Activated CD4-positive, alpha-beta T cell treated with anti-CD3 and anti-CD28 coated beads, Interleukin-2, amount 10 ng/mL, durations not matched to agents 7 days and 5 days (primary cell): Measurements from ENCODE around the gene WWP2. TPM values are rescaled to one million over a fixed set of nuclear protein-coding genes. Genes with fewer than 3 reads are reported as not detected.

Experiments used
- CTCF ChIA-PET: fragments of 350-600 bp; sonication (Branson Sonifier 250); formaldehyde crosslinking; loops from one replicate; lab custom pipeline; 2021; ENCODE audit warnings: antibody characterized with exemption; lab: Charles Lee
- POLR2A ChIA-PET: fragments of 350-600 bp; sonication (Branson Sonifier 250); formaldehyde crosslinking; loops from one replicate; lab custom pipeline; 2021; ENCODE audit warnings: antibody characterized with exemption; lab: Charles Lee
- DNase-seq: peaks from one replicate; pipeline ENCODE4 v3.0.0-alpha.2; 2020
- H3K27ac Mint-ChIP-seq: one replicate; pipeline ENCODE4 v1.8.0; 2021; ENCODE audit warnings: mild to moderate bottlenecking, moderate library complexity, mixed read lengths
- H3K27me3 Mint-ChIP-seq: one replicate; pipeline ENCODE4 v1.8.0; 2021; ENCODE audit warnings: mixed read lengths
- H3K36me3 Mint-ChIP-seq: one replicate; pipeline ENCODE4 v1.8.0; 2021; ENCODE audit warnings: low read depth, mixed read lengths
- H3K4me1 Mint-ChIP-seq: one replicate; pipeline ENCODE4 v1.8.0; 2021; ENCODE audit warnings: mixed read lengths
- H3K4me3 Mint-ChIP-seq: one replicate; pipeline ENCODE4 v1.8.0; 2021; ENCODE audit warnings: mild to moderate bottlenecking, moderate library complexity, mixed read lengths
- H3K9me3 Mint-ChIP-seq: one replicate; pipeline ENCODE4 v1.8.0; 2021; ENCODE audit warnings: mixed read lengths
- total RNA-seq, 2 experiments: library from RNA; stranded (reverse); gene quantifications; one replicate each; pipeline ENCODE4 v1.2.3, GENCODE V29; 2021

Gene WWP2
- total RNA-seq, 2 experiments from 2014 or later, result 68.8 to 76.3 TPM

DNA sequence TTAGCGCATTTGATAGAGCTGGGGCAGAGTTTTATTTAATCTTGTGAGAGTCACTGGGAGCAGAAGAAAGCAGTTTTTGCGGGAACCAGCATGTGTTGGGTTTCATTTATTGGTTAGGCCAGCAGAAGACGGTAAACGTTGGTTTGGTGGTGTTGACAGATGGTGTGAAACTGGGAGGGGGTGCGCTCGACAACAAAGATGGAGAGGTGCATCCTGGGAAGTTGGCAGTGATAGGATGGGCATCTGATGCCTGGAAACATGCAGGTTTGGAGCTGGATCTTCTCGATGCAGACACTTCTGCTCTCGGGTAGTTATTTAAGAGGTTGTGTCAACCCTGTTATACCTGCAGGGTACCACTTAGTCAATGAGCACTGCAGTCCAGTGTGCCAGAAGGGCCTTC is 164.1 kb downstream of the WWP2 start:
- ChIA-PET CTCF (interaction anchor here (0.7 to 1.7 kb wide), 2 partner anchors 9 to 13 kb away, joined by 3 to 4 read pairs; no protein-coding TSS in a partner anchor), POLR2A (no interaction called here)
- H3K27me3 Mint-ChIP-seq, result no peaks in the 10 kb centered on the region
- H3K4me3 Mint-ChIP-seq, result no peak overlapping the region
- H3K9me3 Mint-ChIP-seq, result no peaks in the 10 kb centered on the region
- no peak overlapping the region for H3K27ac Mint-ChIP-seq
- peaks cover 9% of the 10 kb centered on the region for H3K36me3 Mint-ChIP-seq
- H3K4me1 Mint-ChIP-seq, result no peaks in the 10 kb centered on the region
- DNase-seq, result no peak

DNA sequence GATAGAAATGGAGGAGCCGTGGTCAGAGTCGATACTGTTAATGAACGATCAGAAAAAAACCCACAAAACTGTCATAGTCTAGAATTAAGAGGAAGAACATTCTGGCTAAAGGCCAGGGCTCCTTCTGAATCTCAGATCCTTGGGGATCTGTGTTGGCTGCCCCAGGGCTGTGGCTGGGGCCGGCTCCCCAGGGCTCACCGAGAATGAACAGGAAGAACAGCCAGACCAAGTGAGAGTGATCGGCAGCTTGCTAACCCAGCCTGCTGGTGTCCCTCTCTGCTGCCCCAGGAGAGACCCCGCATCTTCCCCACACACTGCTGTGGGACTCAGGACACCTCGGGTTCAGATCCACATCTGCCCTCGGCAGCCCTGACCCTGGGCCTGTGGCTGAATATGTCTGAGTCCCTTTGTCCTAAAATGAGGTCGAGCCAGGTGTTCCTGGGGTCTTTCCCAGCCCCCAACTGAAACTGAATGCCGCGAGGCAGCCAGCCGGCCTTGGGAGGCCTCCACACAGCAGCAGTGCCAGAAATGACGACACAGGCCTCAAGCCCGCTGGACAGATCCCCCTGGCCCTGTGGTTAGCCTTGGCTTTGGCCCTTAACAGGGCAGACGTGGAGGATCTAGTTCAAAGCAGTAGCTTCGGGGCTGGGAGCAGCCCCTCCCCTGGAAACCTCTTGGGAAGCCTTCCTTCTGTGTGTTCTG is 165.1 kb downstream of the WWP2 start:
- Mint-ChIP-seq H3K36me3 (peaks cover 10% of the 10 kb centered on the region), H3K27ac (no peak overlapping the region), H3K4me1 (no peaks in the 10 kb centered on the region), H3K27me3 (no peaks in the 10 kb centered on the region), H3K4me3 (no peak overlapping the region), H3K9me3 (no peaks in the 10 kb centered on the region)
- DNase-seq, result no peak
- CTCF ChIA-PET, result interaction anchor here (0.7 to 1.7 kb wide), 3 partner anchors 8 to 85 kb away, joined by 3 to 4 read pairs (median 3); no protein-coding TSS in a partner anchor
- POLR2A ChIA-PET, result interaction anchor here (0.6 kb wide), 1 partner anchor 339 kb away, joined by 4 read pairs; no protein-coding TSS in a partner anchor

DNA sequence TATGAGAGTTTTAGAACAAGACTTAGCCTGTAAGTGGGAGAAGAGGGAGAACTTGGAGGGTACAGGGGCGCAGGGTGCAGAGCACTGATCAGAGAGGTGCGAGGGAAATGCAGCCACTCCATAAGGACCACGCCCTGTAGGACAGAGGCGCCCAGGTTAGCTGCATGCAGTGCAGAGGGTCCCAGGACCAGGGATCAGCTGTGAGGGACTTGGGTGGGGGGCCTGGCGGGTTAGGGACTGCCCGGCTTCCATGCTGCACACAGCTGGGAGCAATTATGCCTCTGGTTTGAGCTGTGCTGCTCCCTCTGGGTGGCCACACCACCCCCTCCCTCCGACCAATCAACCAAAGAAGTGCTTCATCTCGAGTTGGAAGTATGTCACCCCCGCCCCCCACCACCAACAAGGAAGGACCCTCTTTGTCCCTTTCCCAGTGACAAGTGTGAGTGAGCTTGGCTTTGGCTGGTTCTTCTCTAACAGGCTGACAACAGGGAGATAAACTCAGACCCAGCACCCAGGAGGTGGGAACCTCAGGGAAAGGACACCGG is 166.8 kb downstream of the WWP2 start:
- no peak overlapping the region for H3K4me3 Mint-ChIP-seq
- POLR2A ChIA-PET, result no interaction called here

DNA sequence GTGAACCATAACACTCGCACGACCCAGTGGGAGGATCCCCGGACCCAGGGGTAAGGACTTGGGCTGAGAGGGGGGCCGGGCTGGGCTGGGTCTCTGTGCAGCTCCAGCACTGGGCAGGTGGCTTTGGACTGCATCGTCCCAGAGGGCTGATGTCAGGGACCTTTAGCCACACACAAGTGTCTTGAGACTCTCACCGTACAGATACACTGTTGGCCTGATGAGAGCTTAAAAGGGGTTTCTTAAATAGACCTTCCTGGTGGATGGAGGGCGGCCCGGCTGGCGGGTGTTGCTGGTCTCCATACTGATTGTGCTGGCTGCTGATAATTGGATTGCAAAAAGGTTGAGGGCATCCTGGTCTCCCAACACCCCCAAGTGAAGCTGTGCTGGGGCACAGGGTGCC is 167.3 kb downstream of the WWP2 start:
- no peak overlapping the region for H3K27ac Mint-ChIP-seq
- no peak overlapping the region for H3K4me3 Mint-ChIP-seq
- no peaks in the 10 kb centered on the region for H3K4me1 Mint-ChIP-seq
- H3K9me3 Mint-ChIP-seq, result no peaks in the 10 kb centered on the region
- ChIA-PET POLR2A (no interaction called here), CTCF (interaction anchor here (1.1 to 1.4 kb wide), 3 partner anchors 22 to 588 kb away, joined by 3 to 5 read pairs (median 3); no protein-coding TSS in a partner anchor)
- peaks cover 12% of the 10 kb centered on the region for H3K36me3 Mint-ChIP-seq
- no peak for DNase-seq
- H3K27me3 Mint-ChIP-seq, result no peaks in the 10 kb centered on the region

More for the DNA sequence above, 166.8 kb downstream of the WWP2 start:
- no peaks in the 10 kb centered on the region for H3K9me3 Mint-ChIP-seq
- no peaks in the 10 kb centered on the region for H3K27me3 Mint-ChIP-seq
- no peaks in the 10 kb centered on the region for H3K4me1 Mint-ChIP-seq
- peaks cover 12% of the 10 kb centered on the region for H3K36me3 Mint-ChIP-seq
- CTCF ChIA-PET, result no interaction called here
- no peak overlapping the region for H3K27ac Mint-ChIP-seq
- no peak for DNase-seq

DNA sequence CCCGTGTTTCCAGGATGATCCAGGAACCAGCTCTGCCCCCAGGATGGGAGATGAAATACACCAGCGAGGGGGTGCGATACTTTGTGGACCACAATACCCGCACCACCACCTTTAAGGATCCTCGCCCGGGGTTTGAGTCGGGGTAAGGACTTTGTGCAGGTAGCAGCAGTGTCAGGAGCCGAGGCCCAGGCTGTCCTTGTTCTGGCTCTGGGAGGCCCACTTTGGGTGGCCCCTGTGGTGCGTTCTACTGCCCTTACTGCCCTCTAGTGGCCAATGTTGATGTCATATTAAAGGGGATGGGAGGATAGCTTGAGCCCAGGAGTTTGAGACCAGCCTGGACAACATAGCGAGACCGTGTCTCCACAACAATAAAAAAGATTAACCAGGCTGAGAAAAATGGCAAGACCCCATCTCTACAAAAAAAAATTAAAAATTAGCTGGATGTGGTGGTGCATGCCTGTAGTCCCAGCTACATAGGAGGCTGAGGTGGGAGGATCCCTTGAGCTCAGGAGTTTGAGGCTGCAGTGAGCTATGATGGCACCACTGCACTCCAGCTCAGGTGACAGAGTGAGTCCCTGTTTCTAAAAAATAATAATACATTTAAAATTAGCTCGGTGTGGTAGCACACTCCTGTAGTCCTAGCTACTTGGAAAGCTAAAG is 168.1 kb downstream of the WWP2 start:
- Mint-ChIP-seq H3K9me3 (no peaks in the 10 kb centered on the region), H3K36me3 (peaks cover 12% of the 10 kb centered on the region), H3K27me3 (no peaks in the 10 kb centered on the region), H3K4me1 (no peaks in the 10 kb centered on the region), H3K4me3 (no peak overlapping the region), H3K27ac (no peak overlapping the region)
- DNase-seq, result peak; percentile 68
- ChIA-PET CTCF (interaction anchor here (0.6 to 1.4 kb wide), 8 partner anchors 9 to 1416 kb away, joined by 3 to 5 read pairs (median 3); no protein-coding TSS in a partner anchor), POLR2A (no interaction called here)

DNA sequence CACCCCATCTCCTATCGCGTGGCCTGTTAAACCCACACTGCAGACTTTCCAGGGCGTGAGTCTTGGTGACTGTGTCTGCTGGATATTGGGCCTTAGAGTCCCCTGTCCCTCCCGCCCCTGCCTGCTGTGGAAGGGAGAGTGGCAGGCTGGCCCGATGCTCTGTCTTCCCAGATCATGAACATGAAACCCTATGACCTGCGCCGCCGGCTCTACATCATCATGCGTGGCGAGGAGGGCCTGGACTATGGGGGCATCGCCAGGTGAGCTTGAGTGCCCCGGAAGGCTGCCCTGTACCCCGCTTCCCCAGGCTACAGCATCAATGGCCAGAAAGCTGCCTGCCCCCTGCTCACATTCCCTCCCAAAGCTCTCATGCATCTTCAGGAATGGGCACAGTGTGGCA is 169.5 kb downstream of the WWP2 start:
- CTCF ChIA-PET, result no interaction called here
- Mint-ChIP-seq H3K4me3 (no peak overlapping the region), H3K27me3 (no peaks in the 10 kb centered on the region)

DNA sequence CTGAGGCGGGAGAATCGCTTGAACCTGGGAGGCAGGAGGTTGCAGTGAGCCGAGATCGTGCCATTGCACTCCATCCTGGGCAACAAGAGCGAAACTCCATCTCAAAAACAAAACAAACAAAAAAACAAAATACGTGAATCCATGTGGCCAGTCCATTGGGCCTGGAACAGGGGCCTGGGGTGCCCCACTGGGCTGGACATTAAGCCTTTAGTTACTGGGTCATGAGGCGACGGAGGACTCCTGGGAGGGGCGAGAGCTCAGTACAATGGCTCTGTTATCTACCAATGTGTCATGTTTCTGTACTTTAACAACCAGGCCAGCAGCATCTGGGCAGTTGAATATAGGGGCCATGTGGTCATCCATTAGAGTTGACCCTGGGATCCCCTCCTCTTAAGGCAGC is 170.1 kb downstream of the WWP2 start:
- Mint-ChIP-seq H3K9me3 (no peaks in the 10 kb centered on the region), H3K27ac (no peak overlapping the region), H3K27me3 (no peaks in the 10 kb centered on the region), H3K4me1 (no peaks in the 10 kb centered on the region), H3K4me3 (no peak overlapping the region), H3K36me3 (peaks cover 18% of the 10 kb centered on the region)
- ChIA-PET CTCF (no interaction called here), POLR2A (no interaction called here)
- DNase-seq, result no peak

More for the DNA sequence above, 169.5 kb downstream of the WWP2 start:
- Mint-ChIP-seq H3K27ac (no peak overlapping the region), H3K9me3 (no peaks in the 10 kb centered on the region), H3K36me3 (peaks cover 16% of the 10 kb centered on the region), H3K4me1 (no peaks in the 10 kb centered on the region)
- POLR2A ChIA-PET, result no interaction called here
- no peak for DNase-seq

DNA sequence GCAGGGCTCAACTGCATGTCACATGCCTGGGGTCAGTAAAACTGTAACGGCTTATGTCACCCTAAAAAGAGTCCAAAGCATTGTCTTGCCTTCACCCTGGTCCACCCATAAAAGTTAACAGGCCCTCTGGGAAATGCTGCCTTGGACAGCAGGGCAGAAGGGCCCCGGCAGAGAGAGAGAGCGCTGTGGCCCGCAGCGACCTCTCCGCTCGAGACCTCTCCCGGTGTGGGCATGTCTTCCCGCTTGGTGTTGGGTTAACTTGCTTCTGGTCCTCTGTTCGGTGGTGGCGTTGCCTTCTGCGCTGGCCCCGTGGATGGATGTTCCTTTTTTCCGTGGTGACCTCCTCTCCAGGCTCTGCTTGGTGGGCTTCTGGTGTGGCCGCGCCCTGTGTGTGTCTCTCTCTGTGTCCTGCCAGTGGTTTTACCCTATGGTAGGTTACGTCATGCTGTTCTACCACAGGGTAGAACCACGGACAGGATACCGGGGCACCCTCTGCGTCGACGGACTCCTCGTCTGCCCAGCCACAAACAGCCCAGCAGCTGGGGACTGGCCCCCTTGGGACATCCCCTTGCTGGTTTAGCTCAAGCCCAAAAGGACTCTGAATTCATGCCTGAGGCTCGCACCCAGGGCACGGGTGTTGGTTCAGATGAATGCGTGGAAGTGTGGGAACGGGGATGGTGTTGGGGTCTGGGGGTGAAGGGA is 170.7 kb downstream of the WWP2 start:
- peaks cover 22% of the 10 kb centered on the region for H3K36me3 Mint-ChIP-seq
- H3K4me1 Mint-ChIP-seq, result no peaks in the 10 kb centered on the region
- H3K27ac Mint-ChIP-seq, result no peak overlapping the region
- ChIA-PET CTCF (no interaction called here), POLR2A (no interaction called here)
- no peak overlapping the region for H3K4me3 Mint-ChIP-seq
- no peaks in the 10 kb centered on the region for H3K27me3 Mint-ChIP-seq
- DNase-seq, result no peak
- no peaks in the 10 kb centered on the region for H3K9me3 Mint-ChIP-seq

DNA sequence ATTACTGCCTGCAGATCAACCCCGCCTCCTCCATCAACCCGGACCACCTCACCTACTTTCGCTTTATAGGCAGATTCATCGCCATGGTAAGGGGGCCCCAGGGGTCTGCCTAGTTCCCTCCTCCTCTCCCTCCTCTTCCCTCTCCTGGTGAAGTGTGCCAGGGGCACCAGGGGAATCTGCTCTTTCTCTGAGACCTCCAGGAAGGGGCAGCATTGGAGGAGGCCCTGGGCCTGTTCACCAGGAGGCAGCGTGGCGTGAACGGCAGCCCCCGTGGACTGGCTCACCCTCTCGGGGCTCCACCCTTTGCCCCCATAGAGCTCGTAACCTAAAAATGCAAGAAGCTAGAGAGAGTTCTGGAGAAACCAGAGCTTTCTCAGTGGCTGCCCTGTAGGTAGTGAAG is 171.9 kb downstream of the WWP2 start:
- H3K27me3 Mint-ChIP-seq, result no peaks in the 10 kb centered on the region
- no peaks in the 10 kb centered on the region for H3K9me3 Mint-ChIP-seq
- no peak overlapping the region for H3K27ac Mint-ChIP-seq
- no peak for DNase-seq
- ChIA-PET POLR2A (no interaction called here), CTCF (interaction anchor here (0.8 kb wide), 1 partner anchor 8 kb away, joined by 3 read pairs; no protein-coding TSS in a partner anchor)
- H3K4me1 Mint-ChIP-seq, result no peaks in the 10 kb centered on the region
- H3K4me3 Mint-ChIP-seq, result no peak overlapping the region
- H3K36me3 Mint-ChIP-seq, result peaks cover 22% of the 10 kb centered on the region

DNA sequence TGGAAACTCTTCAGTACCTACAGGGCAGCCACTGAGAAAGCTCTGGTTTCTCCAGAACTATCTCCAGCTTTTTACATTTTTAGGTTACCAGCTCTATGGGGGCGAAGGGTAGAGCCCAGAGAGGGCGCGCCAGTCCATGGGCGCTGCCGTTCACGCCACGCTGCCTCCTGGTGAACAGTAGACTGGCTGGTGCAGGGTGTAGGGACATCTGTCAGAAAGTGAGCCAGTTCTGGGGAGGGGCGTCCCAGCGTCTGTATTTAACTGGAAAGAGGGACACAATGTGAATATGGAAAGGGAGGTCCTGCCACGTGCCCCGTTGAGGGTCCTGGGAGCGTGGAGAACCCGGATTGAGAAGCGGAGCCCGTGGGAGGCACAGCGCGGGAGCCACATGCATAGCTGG is 172.6 kb downstream of the WWP2 start:
- Mint-ChIP-seq H3K4me1 (no peaks in the 10 kb centered on the region), H3K27me3 (no peaks in the 10 kb centered on the region), H3K27ac (no peak overlapping the region), H3K36me3 (peaks cover 22% of the 10 kb centered on the region), H3K4me3 (no peak overlapping the region), H3K9me3 (no peaks in the 10 kb centered on the region)
- no peak for DNase-seq
- ChIA-PET CTCF (interaction anchor here (0.6 to 0.8 kb wide), 2 partner anchors 9 to 93 kb away, joined by 3 to 4 read pairs; no protein-coding TSS in a partner anchor), POLR2A (no interaction called here)

DNA sequence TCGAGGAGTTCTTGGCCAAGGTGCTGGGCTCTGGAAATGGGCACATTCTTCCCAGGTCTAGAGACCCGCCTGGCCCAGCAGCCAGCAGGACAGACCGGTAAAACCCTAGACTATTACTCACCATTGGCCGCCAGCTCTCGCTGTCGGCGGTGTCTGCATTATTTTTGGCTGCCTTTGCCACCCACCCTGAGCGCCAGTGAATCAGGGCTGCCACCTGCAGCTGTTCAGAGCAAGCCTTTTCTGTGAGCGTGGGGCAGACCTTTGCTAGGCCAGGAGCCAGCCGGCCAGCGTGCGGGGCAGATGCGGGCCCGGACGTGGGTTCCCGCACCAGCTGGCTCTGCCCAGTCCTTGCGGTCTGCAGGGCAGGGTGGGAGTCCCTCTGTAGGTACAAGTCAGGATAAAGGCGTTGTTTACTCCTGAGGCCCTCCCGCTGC is 173.2 kb downstream of the WWP2 start:
- ChIA-PET CTCF (interaction anchor here (0.6 to 0.8 kb wide), 3 partner anchors 9 to 1177 kb away, joined by 3 to 4 read pairs (median 4); no protein-coding TSS in a partner anchor), POLR2A (no interaction called here)
- DNase-seq, result no peak
- H3K27me3 Mint-ChIP-seq, result no peaks in the 10 kb centered on the region
- no peak overlapping the region for H3K4me3 Mint-ChIP-seq
- H3K4me1 Mint-ChIP-seq, result no peaks in the 10 kb centered on the region
- peaks cover 19% of the 10 kb centered on the region for H3K36me3 Mint-ChIP-seq
- H3K27ac Mint-ChIP-seq, result no peak overlapping the region
- H3K9me3 Mint-ChIP-seq, result no peaks in the 10 kb centered on the region

DNA sequence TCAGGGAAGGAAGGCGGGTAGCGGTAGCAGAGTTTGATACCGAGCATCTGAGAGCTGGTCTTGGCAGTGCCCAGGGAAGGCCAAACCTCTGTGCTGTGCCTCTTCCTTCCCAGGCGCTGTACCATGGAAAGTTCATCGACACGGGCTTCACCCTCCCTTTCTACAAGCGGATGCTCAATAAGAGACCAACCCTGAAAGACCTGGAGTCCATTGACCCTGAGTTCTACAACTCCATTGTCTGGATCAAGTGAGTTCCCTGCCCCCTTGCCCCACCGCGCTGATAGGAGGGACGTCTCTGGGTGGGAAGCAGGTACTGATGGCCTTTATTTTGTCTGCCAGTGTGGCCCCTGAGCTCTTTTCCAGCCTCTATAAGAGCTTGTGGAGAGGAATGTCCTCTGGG is 173.6 kb downstream of the WWP2 start:
- no peak overlapping the region for H3K27ac Mint-ChIP-seq
- H3K36me3 Mint-ChIP-seq, result peaks cover 19% of the 10 kb centered on the region
- no peak for DNase-seq
- H3K27me3 Mint-ChIP-seq, result no peaks in the 10 kb centered on the region
- no peaks in the 10 kb centered on the region for H3K4me1 Mint-ChIP-seq
- CTCF ChIA-PET, result interaction anchor here (0.6 to 0.8 kb wide), 2 partner anchors 9 to 1178 kb away, joined by 3 to 4 read pairs; no protein-coding TSS in a partner anchor
- no peak overlapping the region for H3K4me3 Mint-ChIP-seq
- POLR2A ChIA-PET, result no interaction called here
- H3K9me3 Mint-ChIP-seq, result no peaks in the 10 kb centered on the region
